H9 (cell line): ENCODE results near the gene PSTK. TPM values are rescaled to one million over a fixed set of nuclear protein-coding genes. Genes with fewer than 3 reads are reported as not detected.

Experiments
- DNase-seq: peaks from one replicate; pipeline ENCODE4 v3.0.0-alpha.2; 2017
- H2AFZ ChIP-seq: one replicate; pipeline ENCODE4 v1.6.1; 2013; ENCODE audit warnings: mild to moderate bottlenecking, low read length, control low read depth, moderate library complexity
- H2AK5ac ChIP-seq: 2 replicates; pipeline ENCODE4 v1.6.1; 2013; ENCODE audit warnings: low read length, control low read depth, mixed read lengths; ENCODE audit not compliant: insufficient read length
- H2BK120ac ChIP-seq: one replicate; pipeline ENCODE4 v1.6.1; 2013; ENCODE audit warnings: low read depth, mild to moderate bottlenecking, low read length, control low read depth, inconsistent platforms; ENCODE audit not compliant: poor library complexity, severe bottlenecking
- H2BK12ac ChIP-seq: 2 replicates; pipeline ENCODE4 v1.6.1; 2013; ENCODE audit warnings: low read length, control low read depth, mixed read lengths, low read depth; ENCODE audit not compliant: insufficient read length
- H2BK15ac ChIP-seq: 2 replicates; pipeline ENCODE4 v1.6.1; 2013; ENCODE audit warnings: low read depth, low read length, control low read depth
- H2BK20ac ChIP-seq: one replicate; pipeline ENCODE4 v1.6.1; 2013; ENCODE audit warnings: low read depth, mild to moderate bottlenecking, low read length, control low read depth, inconsistent platforms; ENCODE audit not compliant: poor library complexity, severe bottlenecking
- H2BK5ac ChIP-seq: 2 replicates; pipeline ENCODE4 v1.6.1; 2013; ENCODE audit warnings: low read length, control low read depth, mixed read lengths; ENCODE audit not compliant: insufficient read length
- H3K14ac ChIP-seq: 2 replicates; pipeline ENCODE4 v1.6.1; 2013; ENCODE audit warnings: low read length, control low read depth; ENCODE audit not compliant: insufficient read depth
- H3K18ac ChIP-seq: 2 replicates; pipeline ENCODE4 v1.6.1; 2013; ENCODE audit warnings: low read depth, mild to moderate bottlenecking, mixed read lengths, low read length, control low read depth; ENCODE audit not compliant: insufficient read length
- H3K23ac ChIP-seq: 2 replicates; pipeline ENCODE4 v1.6.1; 2013; ENCODE audit warnings: low read length, control low read depth, mixed read lengths, low read depth; ENCODE audit not compliant: insufficient read length
- H3K23me2 ChIP-seq: 2 replicates; pipeline ENCODE4 v1.6.1; 2013; ENCODE audit warnings: low read depth, mild to moderate bottlenecking, mixed read lengths, low read length, control low read depth; ENCODE audit not compliant: insufficient read length, poor library complexity, severe bottlenecking
- H3K27ac ChIP-seq: 2 replicates; pipeline ENCODE4 v1.5.1; 2013; ENCODE audit warnings: low read length, control low read depth, mixed read lengths, low read depth; ENCODE audit not compliant: insufficient read length
- H3K27me3 ChIP-seq: 2 replicates; pipeline ENCODE4 v1.6.1; 2013; ENCODE audit warnings: low read length, control low read depth, inconsistent platforms; ENCODE audit not compliant: insufficient read depth
- H3K4ac ChIP-seq: 2 replicates; pipeline ENCODE4 v1.6.1; 2013; ENCODE audit warnings: low read depth, mild to moderate bottlenecking, control low read depth, inconsistent platforms, low read length, moderate library complexity
- H3K4me1 ChIP-seq: 2 replicates; pipeline ENCODE4 v1.6.1; 2013; ENCODE audit warnings: low read length, control low read depth, inconsistent platforms; ENCODE audit not compliant: insufficient read depth
- H3K4me2 ChIP-seq: 2 replicates; pipeline ENCODE4 v1.6.1; 2013; ENCODE audit warnings: low read length, control low read depth, mixed read lengths; ENCODE audit not compliant: insufficient read length, insufficient read depth
- H3K56ac ChIP-seq: 2 replicates; pipeline ENCODE4 v1.6.1; 2013; ENCODE audit warnings: low read depth, mild to moderate bottlenecking, mixed read lengths, low read length, control low read depth; ENCODE audit not compliant: insufficient read length
- H3K79me1 ChIP-seq: 2 replicates; pipeline ENCODE4 v1.6.1; 2013; ENCODE audit warnings: low read depth, mild to moderate bottlenecking, moderate library complexity, low read length, control low read depth, inconsistent platforms; ENCODE audit not compliant: insufficient read depth, poor library complexity, severe bottlenecking
- H3K79me2 ChIP-seq: 2 replicates; pipeline ENCODE4 v1.6.1; 2013; ENCODE audit warnings: low read length, control low read depth, inconsistent platforms; ENCODE audit not compliant: insufficient read depth
- H3K9ac ChIP-seq: 2 replicates; pipeline ENCODE4 v1.6.1; 2013; ENCODE audit warnings: low read length, control low read depth, mixed read lengths; ENCODE audit not compliant: insufficient read length; ENCODE audit errors: extremely low read depth
- H3K9me3 ChIP-seq: one replicate; pipeline ENCODE4 v1.6.1; 2013; ENCODE audit warnings: low read depth, low read length, inconsistent platforms; ENCODE audit not compliant: control insufficient read depth
- H3T11ph ChIP-seq: one replicate; pipeline ENCODE4 v1.6.1; 2013; ENCODE audit warnings: mild to moderate bottlenecking, low read length, control low read depth, inconsistent platforms
- H4K20me1 ChIP-seq: one replicate; pipeline ENCODE4 v1.6.1; 2013; ENCODE audit not compliant: control insufficient read depth, insufficient read length, insufficient read depth
- H4K5ac ChIP-seq: 2 replicates; pipeline ENCODE4 v1.6.1; 2013; ENCODE audit warnings: low read depth, mild to moderate bottlenecking, mixed read lengths, low read length, control low read depth; ENCODE audit not compliant: insufficient read length
- H4K8ac ChIP-seq: replicated peaks from 2 replicates; pipeline ENCODE4 v1.6.1; 2013; ENCODE audit warnings: low read length, control low read depth, mixed read lengths, low read depth; ENCODE audit not compliant: insufficient read length
- H4K91ac ChIP-seq: 2 replicates; pipeline ENCODE4 v1.6.1; 2013; ENCODE audit warnings: low read depth, mild to moderate bottlenecking, moderate library complexity, mixed read lengths, low read length, control low read depth; ENCODE audit not compliant: insufficient read length
- H3K27ac Mint-ChIP-seq, 3 experiments: 2 replicates in 2 of 3; 3 replicates in 1 of 3; pipeline ENCODE4 v1.8.0; 2020 to 2021; ENCODE audit warnings: mixed read lengths in 3 of 3, mild to moderate bottlenecking in 1 of 3, moderate library complexity in 1 of 3
- H3K27me3 Mint-ChIP-seq: 2 replicates; pipeline ENCODE4 v1.8.0; 2021; ENCODE audit warnings: low read depth, mild to moderate bottlenecking, moderate library complexity, mixed read lengths
- H3K36me3 Mint-ChIP-seq, 3 experiments: 2 replicates in 2 of 3; 3 replicates in 1 of 3; pipeline ENCODE4 v1.8.0; 2020 to 2021; ENCODE audit warnings: low read depth in 3 of 3, mixed read lengths in 3 of 3; ENCODE audit not compliant: insufficient read depth in 1 of 3
- H3K4me1 Mint-ChIP-seq, 2 experiments: 2 replicates each; pipeline ENCODE4 v1.8.0; 2020; ENCODE audit warnings: mixed read lengths in 2 of 2
- H3K4me3 Mint-ChIP-seq, 2 experiments: 2 replicates in 1 of 2; 3 replicates in 1 of 2; pipeline ENCODE4 v1.8.0; 2020 to 2021; ENCODE audit warnings: mild to moderate bottlenecking in 2 of 2, mixed read lengths in 2 of 2, moderate library complexity in 1 of 2
- H3K9me3 Mint-ChIP-seq, 2 experiments: 2 replicates in 1 of 2; 3 replicates in 1 of 2; pipeline ENCODE4 v1.8.0; 2020; ENCODE audit warnings: mild to moderate bottlenecking in 2 of 2, mixed read lengths in 2 of 2, moderate library complexity in 1 of 2
- WGBS: extraction: QIAGEN DNeasy Blood & Tissue Kit; methylation state at CpG from one replicate; pipeline ENCODE4 v1.1.7; 2013; ENCODE audit warnings: missing lambda C conversion rate, low lambda C conversion rate, mixed read lengths; ENCODE audit not compliant: insufficient read length; ENCODE audit errors: extremely low coverage; 5-methylcytosine and 5-hydroxymethylcytosine counted together
- total RNA-seq: library from RNA; stranded (reverse); gene quantifications from 2 replicates; pipeline ENCODE4 v1.2.1, GENCODE V29; 2021
- TF ChIP-seq, protein P1 (sequence below): fragments of 200-600 bp; sonication (generic); conservative IDR thresholded peaks from 3 replicates; pipeline ENCODE4 v1.8.0; 2021; ENCODE audit warnings: antibody characterized with exemption, mild to moderate bottlenecking

Gene PSTK
- total RNA-seq, 1 experiment from 2014 or later, result 8.0 TPM

DNA sequence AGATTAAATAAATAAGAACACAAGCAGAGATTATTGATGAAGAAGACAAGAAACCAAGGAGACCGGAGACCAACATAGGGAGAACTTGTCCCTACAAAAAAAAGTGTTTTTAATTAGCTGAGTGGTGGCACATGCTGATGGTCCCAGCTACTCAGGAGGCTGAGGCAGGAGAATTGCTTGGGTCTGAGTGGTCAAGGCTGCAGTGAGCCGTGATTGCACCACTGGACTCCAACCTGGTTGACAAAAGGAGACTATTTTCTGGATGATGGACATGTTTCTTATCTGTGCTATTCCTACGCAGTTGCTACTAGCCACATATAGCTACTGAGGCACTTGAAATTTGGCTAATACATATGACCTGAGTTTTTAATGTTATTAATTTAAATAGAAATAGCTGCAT is 18.7 kb downstream of the PSTK start:
- Histone ChIP-seq H4K5ac (no peak overlapping the region), H3K14ac (no peak overlapping the region), H4K91ac (no peak overlapping the region), H3K79me1 (no peaks in the 10 kb centered on the region), H3K18ac (no peak overlapping the region), H3K23me2 (no peaks in the 10 kb centered on the region), H3K27me3 (no peaks in the 10 kb centered on the region; the same call in 1 of the 2 replicates), H3T11ph (no peak overlapping the region), H3K4ac (no peak overlapping the region), H3K27ac (no peak overlapping the region), H2BK15ac (no peak overlapping the region), H2BK5ac (no peak overlapping the region), H4K20me1 (no peaks in the 10 kb centered on the region), H4K8ac (no peak overlapping the region), H3K4me1 (no peaks in the 10 kb centered on the region), H3K56ac (no peak overlapping the region), H2BK120ac (no peak overlapping the region), H3K79me2 (no peaks in the 10 kb centered on the region), H2AK5ac (no peak overlapping the region), H3K9me3 (no peaks in the 10 kb centered on the region), H2BK12ac (no peak overlapping the region), H3K9ac (no peak overlapping the region), H2AFZ (no peak overlapping the region), H3K23ac (no peak overlapping the region), H3K4me2 (no peak overlapping the region), H2BK20ac (no peak overlapping the region)
- Mint-ChIP-seq H3K4me1 (peaks cover 4 to 11% of the 10 kb centered on the region in 2 experiments), H3K27ac (no peak overlapping the region; a peak in 1 of 7 replicates), H3K27me3 (no peaks in the 10 kb centered on the region), H3K36me3 (peaks cover 3 to 28% (median 26%) of the 10 kb centered on the region in 3 experiments; a peak in 5 of 7 replicates), H3K9me3 (no peaks in the 10 kb centered on the region), H3K4me3 (no peak overlapping the region)
- WGBS, result no CpG with 5 or more reads among the region's 3 CpGs
- TF ChIP-seq, protein P1, sequence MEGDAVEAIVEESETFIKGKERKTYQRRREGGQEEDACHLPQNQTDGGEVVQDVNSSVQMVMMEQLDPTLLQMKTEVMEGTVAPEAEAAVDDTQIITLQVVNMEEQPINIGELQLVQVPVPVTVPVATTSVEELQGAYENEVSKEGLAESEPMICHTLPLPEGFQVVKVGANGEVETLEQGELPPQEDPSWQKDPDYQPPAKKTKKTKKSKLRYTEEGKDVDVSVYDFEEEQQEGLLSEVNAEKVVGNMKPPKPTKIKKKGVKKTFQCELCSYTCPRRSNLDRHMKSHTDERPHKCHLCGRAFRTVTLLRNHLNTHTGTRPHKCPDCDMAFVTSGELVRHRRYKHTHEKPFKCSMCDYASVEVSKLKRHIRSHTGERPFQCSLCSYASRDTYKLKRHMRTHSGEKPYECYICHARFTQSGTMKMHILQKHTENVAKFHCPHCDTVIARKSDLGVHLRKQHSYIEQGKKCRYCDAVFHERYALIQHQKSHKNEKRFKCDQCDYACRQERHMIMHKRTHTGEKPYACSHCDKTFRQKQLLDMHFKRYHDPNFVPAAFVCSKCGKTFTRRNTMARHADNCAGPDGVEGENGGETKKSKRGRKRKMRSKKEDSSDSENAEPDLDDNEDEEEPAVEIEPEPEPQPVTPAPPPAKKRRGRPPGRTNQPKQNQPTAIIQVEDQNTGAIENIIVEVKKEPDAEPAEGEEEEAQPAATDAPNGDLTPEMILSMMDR, result no peak
- no peak for DNase-seq
